IPS-NIHi11 (cell line): Measurements from ENCODE around the gene HOXA13.

Experiments
- DNase-seq: peaks from one replicate; pipeline ENCODE4 v3.0.0; 2012; ENCODE audit warnings: mixed read lengths, low spot score

HOXA13 gene

GRCh38 chr7:27181795-27182275 is 18.1 kb downstream of the HOXA13 start:
- no peak for DNase-seq

- no peak for DNase-seq
Observed at GRCh38 chr7:27180431-27181420, 19.2 kb downstream of the HOXA13 start.

GRCh38 chr7:27179503-27180430 is 20.1 kb downstream of the HOXA13 start:
- DNase-seq, result peak; percentile 84

- DNase-seq, result no peak
Observed at GRCh38 chr7:27179030-27179429, 20.9 kb downstream of the HOXA13 start.

GRCh38 chr7:27178366-27178765 is 21.5 kb downstream of the HOXA13 start:
- DNase-seq, result no peak

GRCh38 chr7:27177795-27178320 is 22.0 kb downstream of the HOXA13 start:
- DNase-seq, result no peak

GRCh38 chr7:27176962-27177794 is 22.7 kb downstream of the HOXA13 start:
- no peak for DNase-seq

GRCh38 chr7:27176524-27176845 is 23.4 kb downstream of the HOXA13 start:
- DNase-seq, result no peak

- DNase-seq, result peak; percentile 10
Observed at GRCh38 chr7:27175626-27176523, 24.0 kb downstream of the HOXA13 start.

- DNase-seq, result peak; percentile 12
Observed at GRCh38 chr7:27174874-27175625, 24.8 kb downstream of the HOXA13 start.

GRCh38 chr7:27173956-27174873 is 25.7 kb downstream of the HOXA13 start, which contains the start of gene HOXA10:
TSS of gene HOXA10 (minus strand) at chr7:27174320. CDS start at chr7:27174306, 14 bp downstream.
- DNase-seq, result peak; percentile 33

- DNase-seq, result peak; percentile 39
Observed at GRCh38 chr7:27173511-27173955, 26.4 kb downstream of the HOXA13 start.

- peak; percentile 22 for DNase-seq
Observed at GRCh38 chr7:27172823-27173510, 26.9 kb downstream of the HOXA13 start.

- no peak for DNase-seq
Observed at GRCh38 chr7:27172315-27172774, 27.5 kb downstream of the HOXA13 start.

- DNase-seq, result no peak
Observed at GRCh38 chr7:27171637-27172314, 28.1 kb downstream of the HOXA13 start.

GRCh38 chr7:27171325-27171636 is 28.6 kb downstream of the HOXA13 start:
- DNase-seq, result no peak
